ENCODE measurements around the gene SPANXN5.
"Not testable (repeated sequence)": the region's sequence is repeated elsewhere in the genome, so short reads cannot be mapped to it uniquely, and the experiment has no call there.

DNA sequence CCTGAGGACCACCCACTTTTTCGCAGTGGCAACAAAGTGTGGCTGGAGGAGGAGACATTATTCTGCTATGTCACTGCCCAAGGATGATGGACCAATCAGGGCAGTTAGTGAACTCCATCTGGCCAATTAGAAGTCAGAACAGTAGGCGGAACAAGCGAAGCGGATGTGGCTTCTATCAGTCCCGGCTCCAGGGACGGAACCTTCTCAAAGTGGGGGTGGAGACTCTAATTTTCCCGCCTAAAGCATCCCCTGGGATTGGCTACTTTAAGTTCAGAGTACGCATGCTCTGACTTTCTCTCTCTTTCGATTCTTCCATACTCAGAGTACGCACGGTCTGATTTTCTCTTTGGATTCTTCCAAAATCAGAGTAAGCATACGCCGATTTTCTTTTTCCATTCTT, 46.3 kb downstream of the SPANXN5 start, which contains the start of gene SSX2B:
- not testable (repeated sequence) for TF ChIP-seq POLR2A (IDR thresholded peaks at IDR 0.05)
- TF ChIP-seq, protein P1, sequence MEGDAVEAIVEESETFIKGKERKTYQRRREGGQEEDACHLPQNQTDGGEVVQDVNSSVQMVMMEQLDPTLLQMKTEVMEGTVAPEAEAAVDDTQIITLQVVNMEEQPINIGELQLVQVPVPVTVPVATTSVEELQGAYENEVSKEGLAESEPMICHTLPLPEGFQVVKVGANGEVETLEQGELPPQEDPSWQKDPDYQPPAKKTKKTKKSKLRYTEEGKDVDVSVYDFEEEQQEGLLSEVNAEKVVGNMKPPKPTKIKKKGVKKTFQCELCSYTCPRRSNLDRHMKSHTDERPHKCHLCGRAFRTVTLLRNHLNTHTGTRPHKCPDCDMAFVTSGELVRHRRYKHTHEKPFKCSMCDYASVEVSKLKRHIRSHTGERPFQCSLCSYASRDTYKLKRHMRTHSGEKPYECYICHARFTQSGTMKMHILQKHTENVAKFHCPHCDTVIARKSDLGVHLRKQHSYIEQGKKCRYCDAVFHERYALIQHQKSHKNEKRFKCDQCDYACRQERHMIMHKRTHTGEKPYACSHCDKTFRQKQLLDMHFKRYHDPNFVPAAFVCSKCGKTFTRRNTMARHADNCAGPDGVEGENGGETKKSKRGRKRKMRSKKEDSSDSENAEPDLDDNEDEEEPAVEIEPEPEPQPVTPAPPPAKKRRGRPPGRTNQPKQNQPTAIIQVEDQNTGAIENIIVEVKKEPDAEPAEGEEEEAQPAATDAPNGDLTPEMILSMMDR (IDR thresholded peaks at IDR 0.05) = not testable (repeated sequence)
